WTC11 (cell line): ENCODE measurements around the gene IRF2BPL. TPM values are rescaled to one million over a fixed set of nuclear protein-coding genes. Genes with fewer than 3 reads are reported as not detected.
A peak's percentile ranks its signal among the peaks of the same experiment; 100 is the strongest.

Experiments
- ATAC-seq: fragments of 200-7000 bp; cut with Tn5 transposase; 2 replicates; pipeline ENCODE4 v1.10.0; 2021; ENCODE audit warnings: mild to moderate bottlenecking, moderate library complexity
- CTCF ChIA-PET: fragments of 300-600 bp; sonication (Branson Sonifier 250); formaldehyde crosslinking; loops from one replicate; lab custom pipeline; 2021; ENCODE audit warnings: antibody characterized with exemption; lab: Charles Lee
- POLR2A ChIA-PET: fragments of 350-600 bp; sonication (Branson Sonifier 250); formaldehyde crosslinking; loops from one replicate; lab custom pipeline; 2021; ENCODE audit warnings: antibody characterized with exemption; lab: Charles Lee
- DNase-seq: peaks from one replicate; pipeline ENCODE4 v3.0.0; 2021; ENCODE audit warnings: low spot score
- H3K27ac Mint-ChIP-seq: 2 replicates; pipeline ENCODE4 v1.8.0; 2021; ENCODE audit warnings: mixed read lengths
- H3K27me3 Mint-ChIP-seq: 2 replicates; pipeline ENCODE4 v1.8.0; 2021; ENCODE audit warnings: low read depth, mild to moderate bottlenecking, moderate library complexity, mixed read lengths
- H3K36me3 Mint-ChIP-seq: 2 replicates; pipeline ENCODE4 v1.8.0; 2021; ENCODE audit warnings: mixed read lengths
- H3K4me1 Mint-ChIP-seq: 2 replicates; pipeline ENCODE4 v1.8.0; 2022; ENCODE audit warnings: mixed read lengths
- H3K4me3 Mint-ChIP-seq: 2 replicates; pipeline ENCODE4 v1.8.0; 2021; ENCODE audit warnings: mild to moderate bottlenecking, moderate library complexity, mixed read lengths
- H3K9me3 Mint-ChIP-seq: 2 replicates; pipeline ENCODE4 v1.8.0; 2021; ENCODE audit warnings: mixed read lengths
- CBFB ChIP-seq: sonication (generic); formaldehyde crosslinking; IDR thresholded peaks from 2 replicates; pipeline ENCODE4 v1.8.1; 2022; ENCODE audit warnings: mild to moderate bottlenecking, low read depth, missing genetic modification reagents
- E2F1 ChIP-seq: sonication (generic); formaldehyde crosslinking; IDR thresholded peaks from 2 replicates; pipeline ENCODE4 v1.8.0; 2022; ENCODE audit warnings: mild to moderate bottlenecking, missing genetic modification reagents
- E2F4 ChIP-seq: sonication (generic); formaldehyde crosslinking; IDR thresholded peaks from 2 replicates; pipeline ENCODE4 v1.8.1; 2022; ENCODE audit warnings: low read depth, mild to moderate bottlenecking, moderate library complexity, missing genetic modification reagents, borderline replicate concordance
- ETV6 ChIP-seq: sonication (generic); formaldehyde crosslinking; IDR thresholded peaks from 2 replicates; pipeline ENCODE4 v1.8.1; 2022; ENCODE audit warnings: mild to moderate bottlenecking, missing genetic modification reagents
- FOXK1 ChIP-seq: sonication (generic); formaldehyde crosslinking; IDR thresholded peaks from 2 replicates; pipeline ENCODE4 v1.8.0; 2022; ENCODE audit warnings: mild to moderate bottlenecking, moderate library complexity, missing genetic modification reagents
- FOXP4 ChIP-seq: sonication (generic); formaldehyde crosslinking; IDR thresholded peaks from 2 replicates; pipeline ENCODE4 v1.8.0; 2022; ENCODE audit warnings: mild to moderate bottlenecking, missing genetic modification reagents
- GABPB1 ChIP-seq: sonication (generic); formaldehyde crosslinking; IDR thresholded peaks from 2 replicates; pipeline ENCODE4 v1.8.1; 2023; ENCODE audit warnings: mild to moderate bottlenecking, missing genetic modification reagents
- HMGA2 ChIP-seq: fragments of 250-450 bp; sonication (Bioruptor Pico); IDR thresholded peaks from 2 replicates; pipeline ENCODE4 v1.4.0; 2021; ENCODE audit warnings: mild to moderate bottlenecking, moderate library complexity
- IRF2 ChIP-seq: sonication (generic); formaldehyde crosslinking; IDR thresholded peaks from 2 replicates; pipeline ENCODE4 v1.8.0; 2022; ENCODE audit warnings: low read depth, missing genetic modification reagents, borderline replicate concordance
- JUN ChIP-seq: sonication (generic); formaldehyde crosslinking; IDR thresholded peaks from 2 replicates; pipeline ENCODE4 v1.8.0; 2023; ENCODE audit warnings: mild to moderate bottlenecking, missing genetic modification reagents
- RELA ChIP-seq: sonication (generic); formaldehyde crosslinking; IDR thresholded peaks from 2 replicates; pipeline ENCODE4 v1.8.1; 2022; ENCODE audit warnings: missing genetic modification reagents, mild to moderate bottlenecking, borderline replicate concordance
- STAT6 ChIP-seq: sonication (generic); formaldehyde crosslinking; conservative IDR thresholded peaks from 2 replicates; pipeline ENCODE4 v1.8.1; 2023; ENCODE audit warnings: mild to moderate bottlenecking, low read depth, missing genetic modification reagents, moderate library complexity
- TEAD1 ChIP-seq: sonication (generic); formaldehyde crosslinking; IDR thresholded peaks from 2 replicates; pipeline ENCODE4 v1.8.0; 2022; ENCODE audit warnings: mild to moderate bottlenecking, missing genetic modification reagents
- ZNF263 ChIP-seq: sonication (generic); formaldehyde crosslinking; IDR thresholded peaks from 2 replicates; pipeline ENCODE4 v1.8.1; 2022; ENCODE audit warnings: low read depth, mild to moderate bottlenecking, moderate library complexity, missing genetic modification reagents
- ZNF396 ChIP-seq: fragments of 250-450 bp; sonication (Bioruptor Pico); IDR thresholded peaks from 2 replicates; pipeline ENCODE4 v1.8.0; 2021; ENCODE audit warnings: mild to moderate bottlenecking, moderate library complexity, borderline replicate concordance
- ZNF416 ChIP-seq: fragments of 250-450 bp; sonication (Bioruptor Pico); IDR thresholded peaks from 2 replicates; pipeline ENCODE4 v1.9.0; 2021; ENCODE audit warnings: mild to moderate bottlenecking, inconsistent platforms
- ZNF423 ChIP-seq: fragments of 250-450 bp; sonication (Bioruptor Pico); IDR thresholded peaks from 2 replicates; pipeline ENCODE4 v2.1.2; 2022; ENCODE audit warnings: mild to moderate bottlenecking, moderate library complexity
- total RNA-seq: library from RNA; stranded (reverse); gene quantifications from 3 replicates; pipeline ENCODE4 v1.2.3, GENCODE V29; 2021

IRF2BPL gene
- total RNA-seq, 1 experiment from 2014 or later: 126 TPM

- Mint-ChIP-seq H3K9me3 (no peaks in the 10 kb centered on the region), H3K4me3 (no peak overlapping the region), H3K36me3 (no peaks in the 10 kb centered on the region), H3K27ac (0 out of 2 replicates have a peak overlapping the region, but pooled peaks have one; percentile 39), H3K27me3 (no peaks in the 10 kb centered on the region; the same call in 1 of the 2 replicates), H3K4me1 (peaks cover 49% of the 10 kb centered on the region)
- DNase-seq (no peak), ATAC-seq (no peak)
- TF ChIP-seq E2F4 (CRISPR knock-in tag) (no peak), ZNF416 (CRISPR knock-in tag) (no peak), GABPB1 (CRISPR knock-in tag) (no peak), ZNF263 (no peak), ZNF423 (CRISPR knock-in tag) (no peak), STAT6 (CRISPR knock-in tag) (no peak), HMGA2 (no peak), IRF2 (CRISPR knock-in tag) (no peak), JUN (CRISPR knock-in tag) (no peak), RELA (CRISPR knock-in tag) (no peak), E2F1 (CRISPR knock-in tag) (no peak), ZNF396 (no peak), CBFB (CRISPR knock-in tag) (no peak), FOXP4 (no peak)
- POLR2A ChIA-PET: interaction anchor here (0.9 kb wide), 1 partner anchor 13 kb away, joined by 3 read pairs; no protein-coding TSS in a partner anchor
- CTCF ChIA-PET: interaction anchor here (0.6 to 3.5 kb wide), 16 partner anchors 11 to 173 kb away, joined by 3 to 16 read pairs (median 6); no protein-coding TSS in a partner anchor
These were observed 17.0 kb upstream of the IRF2BPL start for GRCh38 chr14:77045238-77046162.

GRCh38 chr14:77044783-77045237, 16.3 kb upstream of the IRF2BPL start:
- Mint-ChIP-seq H3K27ac (0 out of 2 replicates have a peak overlapping the region, but pooled peaks have one; percentile 39), H3K9me3 (no peaks in the 10 kb centered on the region), H3K27me3 (no peaks in the 10 kb centered on the region; the same call in 1 of the 2 replicates), H3K36me3 (no peaks in the 10 kb centered on the region), H3K4me1 (peaks cover 52% of the 10 kb centered on the region), H3K4me3 (no peak overlapping the region)
- DNase-seq: no peak
- POLR2A ChIA-PET: interaction anchor here (0.7 to 1.0 kb wide), 3 partner anchors 11 to 15 kb away, joined by 3 to 5 read pairs (median 4); no protein-coding TSS in a partner anchor
- peak; percentile 24 for ATAC-seq
- CTCF ChIA-PET: interaction anchor here (0.8 to 3.5 kb wide), 16 partner anchors 10 to 172 kb away, joined by 3 to 16 read pairs (median 6); no protein-coding TSS in a partner anchor
- TF ChIP-seq TEAD1 (CRISPR knock-in tag): peak; percentile 73; the same call in 1 of the 2 replicates
- TF ChIP-seq FOXK1 (CRISPR knock-in tag): peak; percentile 45; the same call in 1 of the 2 replicates
- no peak for TF ChIP-seq ETV6 (CRISPR knock-in tag)
